Psoas muscle (tissue), 8 donors: ENCODE data around the gene RAB4A. TPM values are rescaled to one million over a fixed set of nuclear protein-coding genes. Genes with fewer than 3 reads are reported as not detected.
"Not testable (repeated sequence)": the region's sequence is repeated elsewhere in the genome, so short reads cannot be mapped to it uniquely, and the experiment has no call there.

Experiments
- ATAC-seq, 4 donors: fragments of 200-7000 bp; cut with Tn5 transposase; one replicate each; pipeline ENCODE4 v1.9.1; 2020; ENCODE audit warnings: moderate library complexity in 3 of 4, mild to moderate bottlenecking in 2 of 4
- DNase-seq, 2 donors: peaks; one replicate each; pipeline ENCODE4 v3.0.0-alpha.2; 2020
- H3K27ac ChIP-seq: fragments of 200-600 bp; one replicate; pipeline ENCODE4 v1.8.0; 2022
- H3K27me3 ChIP-seq, 3 donors: fragments of 200-600 bp in 1 of 3; one replicate each; pipeline versions ENCODE4 v1.6.1 to v1.8.0; 2013 to 2022; ENCODE audit warnings: low read length in 2 of 3, mild to moderate bottlenecking in 2 of 3, moderate library complexity in 1 of 3; ENCODE audit not compliant: insufficient read depth in 3 of 3
- H3K36me3 ChIP-seq, 2 donors: fragments of 200-600 bp in 1 of 2; one replicate each; pipeline versions ENCODE4 v1.6.1 to v1.8.0; 2013 to 2022; ENCODE audit warnings: low read depth in 1 of 2, mild to moderate bottlenecking in 1 of 2, moderate library complexity in 1 of 2; ENCODE audit not compliant: insufficient read depth in 1 of 2
- H3K4me1 ChIP-seq: fragments of 200-600 bp; one replicate; pipeline ENCODE4 v1.8.0; 2022
- H3K4me3 ChIP-seq: fragments of 200-600 bp; one replicate; pipeline ENCODE4 v1.8.0; 2022; ENCODE audit warnings: mild to moderate bottlenecking
- H3K9me3 ChIP-seq: fragments of 200-600 bp; one replicate; pipeline ENCODE4 v1.8.0; 2022
- WGBS, 3 donors: extraction: QIAGEN DNeasy Blood & Tissue Kit; methylation state at CpG; one replicate each; pipeline versions ENCODE4 v1.1.6 to v1.1.7; 2013; 5-methylcytosine and 5-hydroxymethylcytosine counted together
- intact Hi-C, 2 donors: fragments of 100-400 bp; cut with DNase I; formaldehyde crosslinking; loops; one replicate each; pipeline versions ENCODE4 v1.11.0 to v1.14.2; 2022
- polyA plus RNA-seq, 3 donors: library from polyadenylated mRNA; stranded (reverse); fragments of 200-250 nt; gene quantifications; one replicate each; pipeline ENCODE4 v1.2.3, GENCODE V29; 2013
- total RNA-seq, 4 donors: library from RNA; stranded (reverse); fragmentation: NEBNext Ultra II Directional in 2 of 4; extraction: Animal tissue kit (Norgen Biotek cat#: 25700) in 2 of 4; gene quantifications; one replicate each; pipeline versions ENCODE4 v1.2.1 to v1.2.4, GENCODE V29; 2021 to 2023
- TF ChIP-seq, protein P1 (sequence below): fragments of 200-600 bp; IDR thresholded peaks from one replicate; pipeline ENCODE4 v1.8.0; 2022; ENCODE audit warnings: antibody characterized with exemption
- donor health status: healthy with polysubstance abuse.
- donor health status: DM: no; HTN: no; CAD: no; lungs with moderate emphysema.
- donor health status: Bipolar disorder and iron deficiency.
- donor health status: healthy.
- donor health status: DM: yes; HTN: yes; CAD: no.
- donor health status: DM: no; HTN: no; CAD: no.
- donor health status: DM: no; HTN: no; CAD: no.
- donor health status: DM: yes; HTN: yes; CAD: no.

Gene RAB4A
- total and polyA plus RNA-seq, 7 donors: 25.2 to 67.4 (median 52.4) TPM

DNA sequence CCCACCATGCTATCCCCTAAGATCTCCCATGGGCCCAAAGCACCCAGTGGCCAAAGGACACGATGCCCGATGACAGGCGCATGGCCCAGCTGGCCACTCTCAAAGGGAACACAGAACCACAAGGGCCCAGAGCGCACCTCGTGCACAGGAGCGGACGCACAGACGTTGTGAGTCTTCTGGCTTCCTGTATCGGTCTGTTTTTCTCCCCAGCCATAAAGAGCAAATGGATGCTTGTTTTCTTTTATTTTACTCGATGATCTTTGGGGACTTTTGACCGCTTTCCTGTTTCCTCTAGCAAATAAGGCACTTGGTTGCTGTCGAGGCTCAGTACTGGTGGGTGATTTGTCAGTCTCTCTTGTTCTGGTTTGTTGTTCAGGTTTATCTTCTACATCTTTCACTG lies 55.7 kb downstream of the RAB4A start:
- Histone ChIP-seq H3K9me3 (no peaks in the 10 kb centered on the region), H3K4me1 (no peaks in the 10 kb centered on the region), H3K36me3 (peaks cover 6 to 53% of the 10 kb centered on the region in 2 donors), H3K4me3 (no peak overlapping the region), H3K27me3 (no peaks in the 10 kb centered on the region), H3K27ac (no peak overlapping the region)
- TF ChIP-seq, protein P1, sequence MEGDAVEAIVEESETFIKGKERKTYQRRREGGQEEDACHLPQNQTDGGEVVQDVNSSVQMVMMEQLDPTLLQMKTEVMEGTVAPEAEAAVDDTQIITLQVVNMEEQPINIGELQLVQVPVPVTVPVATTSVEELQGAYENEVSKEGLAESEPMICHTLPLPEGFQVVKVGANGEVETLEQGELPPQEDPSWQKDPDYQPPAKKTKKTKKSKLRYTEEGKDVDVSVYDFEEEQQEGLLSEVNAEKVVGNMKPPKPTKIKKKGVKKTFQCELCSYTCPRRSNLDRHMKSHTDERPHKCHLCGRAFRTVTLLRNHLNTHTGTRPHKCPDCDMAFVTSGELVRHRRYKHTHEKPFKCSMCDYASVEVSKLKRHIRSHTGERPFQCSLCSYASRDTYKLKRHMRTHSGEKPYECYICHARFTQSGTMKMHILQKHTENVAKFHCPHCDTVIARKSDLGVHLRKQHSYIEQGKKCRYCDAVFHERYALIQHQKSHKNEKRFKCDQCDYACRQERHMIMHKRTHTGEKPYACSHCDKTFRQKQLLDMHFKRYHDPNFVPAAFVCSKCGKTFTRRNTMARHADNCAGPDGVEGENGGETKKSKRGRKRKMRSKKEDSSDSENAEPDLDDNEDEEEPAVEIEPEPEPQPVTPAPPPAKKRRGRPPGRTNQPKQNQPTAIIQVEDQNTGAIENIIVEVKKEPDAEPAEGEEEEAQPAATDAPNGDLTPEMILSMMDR: no peak
- intact Hi-C loops: no loop called here
- DNase-seq (no peak), ATAC-seq (no peak)
- 90 to 93% (median 91%) methylated on average over 12 of the region's 12 CpGs for WGBS, 3 donors

DNA sequence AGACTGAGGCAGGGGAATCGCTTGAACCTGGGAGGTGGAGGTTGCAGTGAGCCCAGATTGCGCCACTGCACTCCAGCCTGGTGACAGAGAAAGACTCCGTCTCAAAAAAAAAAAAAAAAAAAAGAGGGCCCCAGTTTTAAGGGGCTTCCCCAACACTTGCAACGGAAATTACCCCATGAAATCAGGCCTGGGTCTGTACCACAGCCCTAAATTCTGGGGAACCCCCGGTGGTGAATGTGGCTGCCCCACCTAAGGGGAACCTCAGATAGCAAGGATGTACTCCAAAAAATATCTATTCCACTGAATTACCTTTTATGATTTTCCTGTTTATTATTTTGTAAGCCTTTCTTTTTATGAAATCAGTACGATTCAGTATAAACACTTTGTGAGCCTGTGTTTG lies 56.9 kb downstream of the RAB4A start:
- peaks cover 6 to 44% of the 10 kb centered on the region in 2 donors for H3K36me3 ChIP-seq
- DNase-seq, H3K27ac ChIP-seq, H3K4me1 ChIP-seq, intact Hi-C loops, H3K4me3 ChIP-seq, ATAC-seq, H3K27me3 ChIP-seq, H3K9me3 ChIP-seq: not testable (repeated sequence)
- 94 to 98% (median 97%) methylated on average over 6 of the region's 6 CpGs for WGBS, 3 donors

DNA sequence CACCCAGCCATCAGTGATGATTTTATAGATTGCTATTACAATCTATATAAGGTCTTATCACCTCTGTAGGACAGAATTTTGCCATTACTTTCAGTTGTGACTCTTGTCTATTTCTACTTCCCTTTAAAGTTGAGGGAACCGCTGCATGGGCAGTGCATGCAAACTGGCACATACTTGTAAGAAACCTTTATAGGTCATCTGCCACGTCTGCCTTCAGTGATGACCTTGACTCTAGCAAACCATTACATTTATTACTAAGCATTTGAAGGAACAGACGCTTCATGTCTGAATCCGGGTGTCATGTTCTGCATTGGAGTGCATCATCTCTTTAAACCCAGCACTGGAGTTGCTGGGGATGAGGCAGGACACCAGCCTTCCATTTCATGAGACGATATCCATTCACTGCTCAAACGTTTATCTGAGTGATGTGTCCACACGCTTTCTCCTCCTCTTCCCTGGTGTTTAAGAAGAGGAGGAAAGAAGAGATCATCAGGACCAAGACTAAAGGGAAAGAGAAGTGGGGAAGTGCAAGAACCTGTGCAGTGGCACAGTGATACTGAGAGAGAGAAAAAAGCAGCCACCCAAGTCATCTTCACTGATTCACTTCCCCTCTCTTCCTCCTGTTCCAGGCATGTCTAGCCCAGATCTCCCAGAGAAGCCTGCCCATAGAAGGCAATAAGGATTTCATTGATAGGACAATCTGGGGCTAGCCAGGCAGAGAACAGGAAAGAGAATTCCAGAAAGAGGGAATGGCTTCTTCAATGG lies 57.9 kb downstream of the RAB4A start:
- Histone ChIP-seq H3K27ac (no peak overlapping the region), H3K4me1 (no peaks in the 10 kb centered on the region), H3K27me3 (no peaks in the 10 kb centered on the region), H3K9me3 (no peaks in the 10 kb centered on the region), H3K36me3 (peaks cover 6 to 34% of the 10 kb centered on the region in 2 donors), H3K4me3 (no peak overlapping the region)
- 79 to 84% (median 83%) methylated on average over 7 of the region's 7 CpGs for WGBS, 3 donors
- no peak for DNase-seq
- intact Hi-C loops: no loop called here
- no peak for ATAC-seq
- TF ChIP-seq, protein P1: no peak

DNA sequence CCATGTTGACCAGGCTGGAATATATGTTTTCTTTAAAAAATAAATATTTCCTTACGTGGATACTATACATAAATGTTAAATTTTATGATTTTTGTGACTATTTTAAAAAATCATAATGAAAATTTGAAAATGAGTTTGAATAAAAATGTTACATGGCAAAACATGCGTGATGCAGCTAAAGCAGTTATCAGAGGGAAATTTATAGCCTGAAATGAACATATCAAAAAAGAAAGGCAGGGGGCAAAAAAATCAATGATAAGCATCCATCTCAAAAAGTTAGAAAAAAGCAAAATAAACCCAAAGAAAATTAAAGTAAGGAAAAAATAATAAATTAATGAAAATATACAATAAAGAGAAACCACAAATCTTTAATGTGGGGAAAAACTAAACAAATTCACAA lies 63.4 kb downstream of the RAB4A start:
- intact Hi-C loops: no loop called here
- no peak overlapping the region for H3K4me3 ChIP-seq
- ATAC-seq (no peak), DNase-seq (no peak)
- no peaks in the 10 kb centered on the region for H3K27me3 ChIP-seq
- H3K27ac ChIP-seq: no peak overlapping the region
- peaks cover 0 to 6% of the 10 kb centered on the region in 2 donors for H3K36me3 ChIP-seq
- H3K4me1 ChIP-seq: peaks cover 3% of the 10 kb centered on the region
- WGBS, 3 donors: 75 to 100% (median 99%) methylated on average over 2 of the region's 2 CpGs
- TF ChIP-seq, protein P1: no peak
- peaks cover 3% of the 10 kb centered on the region for H3K9me3 ChIP-seq

DNA sequence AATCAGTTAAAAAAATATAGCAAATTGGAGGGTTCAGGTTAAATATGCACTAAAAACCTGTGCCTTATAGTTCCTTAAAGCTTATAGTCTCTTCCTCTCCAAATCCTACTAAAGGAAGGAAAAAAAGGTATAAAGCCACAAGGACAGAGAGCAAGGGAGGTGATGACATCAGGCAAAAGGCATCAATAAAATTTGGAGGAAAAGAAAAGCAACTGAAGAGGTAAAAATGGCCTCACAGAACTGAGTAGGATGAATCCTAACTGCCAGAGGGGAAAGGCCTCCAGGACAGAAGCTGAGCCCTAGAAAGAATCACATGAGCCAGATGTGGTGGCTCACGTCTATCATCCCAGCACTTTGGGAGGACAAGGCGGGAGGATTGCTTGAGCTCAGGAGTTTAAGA lies 63.8 kb downstream of the RAB4A start:
- WGBS, 3 donors: 95 to 98% (median 96%) methylated on average over 2 of the region's 2 CpGs
- H3K4me3 ChIP-seq: no peak overlapping the region
- H3K4me1 ChIP-seq: peaks cover 3% of the 10 kb centered on the region
- peaks cover 3% of the 10 kb centered on the region for H3K9me3 ChIP-seq
- DNase-seq (no peak), ATAC-seq (no peak)
- H3K36me3 ChIP-seq: peaks cover 0 to 6% of the 10 kb centered on the region in 2 donors
- H3K27ac ChIP-seq: no peak overlapping the region
- H3K27me3 ChIP-seq: no peaks in the 10 kb centered on the region
- intact Hi-C loops: loop anchor here in 1 of 2 donors (5.0 kb wide), 1 partner anchor 62 kb away; the partner anchor contains the start of gene RAB4A
- TF ChIP-seq, protein P1: no peak
